Measurements from ENCODE around the gene TXNRD3. TPM values are rescaled to one million over a fixed set of nuclear protein-coding genes. Genes with fewer than 3 reads are reported as not detected.

The TXNRD3 gene
- total RNA-seq, 6 donors from 2014 or later, result 7.6 to 14.4 (median 12.4) TPM

DNA sequence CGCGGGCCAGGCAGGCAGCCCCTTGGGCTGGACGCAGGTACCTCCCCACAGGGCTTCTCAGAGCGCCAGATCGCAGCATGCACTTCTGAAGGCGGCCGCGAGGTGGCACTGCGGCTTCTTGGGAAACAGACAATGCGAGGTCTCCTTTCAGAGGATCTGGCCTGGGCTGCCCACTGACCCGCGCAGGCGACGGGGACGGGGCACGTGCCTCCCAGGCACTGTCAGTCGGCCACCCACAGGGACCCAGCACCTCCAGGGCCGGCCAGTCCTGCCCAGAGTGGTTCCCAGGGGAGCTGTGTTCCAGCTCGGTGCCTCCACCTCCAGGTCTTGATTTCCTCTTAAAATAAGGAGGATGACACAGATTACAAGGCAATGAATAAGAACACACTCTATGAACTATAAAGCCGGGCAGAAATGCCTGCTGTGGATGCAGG is 24.4 kb upstream of the TXNRD3 start:
- WGBS, 2 donors, result 5 to 7% methylated on average over 12 to 17 of the region's 20 CpGs
- no peak for TF ChIP-seq EP300 (IDR thresholded peaks at IDR 0.05)
- TF ChIP-seq, protein P1, sequence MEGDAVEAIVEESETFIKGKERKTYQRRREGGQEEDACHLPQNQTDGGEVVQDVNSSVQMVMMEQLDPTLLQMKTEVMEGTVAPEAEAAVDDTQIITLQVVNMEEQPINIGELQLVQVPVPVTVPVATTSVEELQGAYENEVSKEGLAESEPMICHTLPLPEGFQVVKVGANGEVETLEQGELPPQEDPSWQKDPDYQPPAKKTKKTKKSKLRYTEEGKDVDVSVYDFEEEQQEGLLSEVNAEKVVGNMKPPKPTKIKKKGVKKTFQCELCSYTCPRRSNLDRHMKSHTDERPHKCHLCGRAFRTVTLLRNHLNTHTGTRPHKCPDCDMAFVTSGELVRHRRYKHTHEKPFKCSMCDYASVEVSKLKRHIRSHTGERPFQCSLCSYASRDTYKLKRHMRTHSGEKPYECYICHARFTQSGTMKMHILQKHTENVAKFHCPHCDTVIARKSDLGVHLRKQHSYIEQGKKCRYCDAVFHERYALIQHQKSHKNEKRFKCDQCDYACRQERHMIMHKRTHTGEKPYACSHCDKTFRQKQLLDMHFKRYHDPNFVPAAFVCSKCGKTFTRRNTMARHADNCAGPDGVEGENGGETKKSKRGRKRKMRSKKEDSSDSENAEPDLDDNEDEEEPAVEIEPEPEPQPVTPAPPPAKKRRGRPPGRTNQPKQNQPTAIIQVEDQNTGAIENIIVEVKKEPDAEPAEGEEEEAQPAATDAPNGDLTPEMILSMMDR (IDR thresholded peaks at IDR 0.05), result peak; percentile 95 to 98 (median 97)
- TF ChIP-seq POLR2A (IDR thresholded peaks at IDR 0.05), result no peak

DNA sequence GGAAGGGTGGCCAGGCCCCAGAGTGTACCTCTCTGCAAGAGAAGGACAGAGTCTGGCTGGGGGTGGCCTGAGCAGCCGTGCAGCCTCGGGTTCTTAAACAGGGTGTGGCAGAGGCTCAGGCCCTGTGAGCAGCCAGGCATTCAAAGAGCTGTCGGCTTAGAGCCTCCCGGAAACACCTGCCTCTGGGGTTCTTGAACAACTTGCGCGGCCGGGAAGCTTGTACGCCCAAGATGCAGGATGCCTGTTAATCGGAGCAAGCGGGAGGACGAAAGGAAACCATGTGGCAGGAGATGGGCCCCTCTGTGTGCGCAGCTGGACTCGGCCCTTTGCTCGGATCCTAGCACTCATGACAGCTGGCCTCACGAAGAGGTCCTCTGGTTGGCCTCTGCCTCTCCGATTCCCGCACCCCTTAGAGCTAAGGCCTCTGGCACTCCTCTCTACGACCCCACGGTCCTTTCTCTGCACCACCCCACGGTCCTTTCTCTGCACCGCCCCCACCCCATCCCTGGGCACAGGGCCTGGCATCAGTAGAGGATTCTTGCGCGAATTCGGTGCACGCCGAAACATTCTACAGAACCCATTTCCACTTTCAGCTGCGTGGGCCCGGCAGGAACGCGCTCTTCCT is 23.9 kb upstream of the TXNRD3 start:
- Histone ChIP-seq H3K27ac (peak overlapping the region in 2 of 4 donors; percentile 18 to 44), H3K4me1 (peaks cover 7 to 10% (median 8%) of the 10 kb centered on the region in 4 donors), H3K27me3 (no peaks in the 10 kb centered on the region), H3K4me3 (peak overlapping the region in 1 of 4 donors; percentile 11), H3K9me3 (no peaks in the 10 kb centered on the region), H3K36me3 (no peaks in the 10 kb centered on the region)
- WGBS, 2 donors, result 21 to 25% methylated on average over 22 to 23 of the region's 30 CpGs
- TF ChIP-seq EP300 (IDR thresholded peaks at IDR 0.05) (no peak), POLR2AphosphoS5 (IDR thresholded peaks at IDR 0.05) (no peak)
- ATAC-seq (ENCODE audit: low FRiP score in 2 of 2) (peak; percentile 44 to 66), DNase-seq (peak in 1 of 2 donors; percentile 69)

More for the DNA sequence above, 24.4 kb upstream of the TXNRD3 start:
- Histone ChIP-seq H3K4me3 (peak overlapping the region in 1 of 4 donors; percentile 11), H3K4me1 (peaks cover 7 to 10% (median 8%) of the 10 kb centered on the region in 4 donors), H3K36me3 (no peaks in the 10 kb centered on the region), H3K27me3 (no peaks in the 10 kb centered on the region), H3K9me3 (no peaks in the 10 kb centered on the region), H3K27ac (peak overlapping the region in 2 of 4 donors; percentile 18 to 44)
- ATAC-seq (ENCODE audit: low FRiP score in 2 of 2) (peak; percentile 91 to 92), DNase-seq (peak; percentile 83 to 98)

DNA sequence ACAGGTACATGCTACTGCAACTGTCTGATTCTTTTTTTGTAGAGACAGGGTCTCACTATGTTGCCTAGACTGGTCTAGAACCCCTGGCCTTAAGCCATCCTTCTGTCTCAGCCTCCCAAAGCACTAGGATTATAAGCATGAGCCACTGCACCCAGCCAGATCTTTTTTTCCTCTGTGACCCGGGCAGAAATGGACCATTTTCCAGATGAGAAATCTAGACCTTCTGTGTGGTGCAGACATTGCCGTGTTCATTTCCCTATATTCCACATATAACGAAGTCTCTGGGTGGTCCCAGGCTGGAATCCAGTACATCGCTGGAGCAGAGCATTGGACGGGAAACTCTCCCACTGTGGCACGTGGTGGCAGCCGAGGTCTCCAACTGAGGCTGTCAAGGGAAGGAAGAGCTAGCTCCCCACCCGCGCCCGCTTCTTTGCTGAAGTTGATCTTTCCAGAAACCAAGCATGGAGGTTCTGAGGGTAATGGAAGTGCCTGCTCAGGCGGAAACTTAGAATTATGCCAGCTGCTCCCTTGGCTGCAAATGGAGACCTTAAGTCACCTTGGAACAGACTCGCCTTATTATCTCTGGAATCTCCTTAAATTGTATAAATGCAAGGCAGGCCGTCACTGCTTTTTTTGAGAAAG is 23.1 kb upstream of the TXNRD3 start:
- Histone ChIP-seq H3K27ac (no peak overlapping the region), H3K27me3 (no peaks in the 10 kb centered on the region), H3K4me3 (no peak overlapping the region), H3K4me1 (peaks cover 7 to 10% (median 8%) of the 10 kb centered on the region in 4 donors), H3K36me3 (no peaks in the 10 kb centered on the region), H3K9me3 (no peaks in the 10 kb centered on the region)
- TF ChIP-seq POLR2AphosphoS5 (IDR thresholded peaks at IDR 0.05), result no peak
- TF ChIP-seq EP300 (IDR thresholded peaks at IDR 0.05), result no peak
- no peak for TF ChIP-seq POLR2A (IDR thresholded peaks at IDR 0.05)
- 80 to 83% methylated on average over 13 of the region's 13 CpGs for WGBS, 2 donors
- DNase-seq (no peak), ATAC-seq (ENCODE audit: low FRiP score in 2 of 2) (no peak)

DNA sequence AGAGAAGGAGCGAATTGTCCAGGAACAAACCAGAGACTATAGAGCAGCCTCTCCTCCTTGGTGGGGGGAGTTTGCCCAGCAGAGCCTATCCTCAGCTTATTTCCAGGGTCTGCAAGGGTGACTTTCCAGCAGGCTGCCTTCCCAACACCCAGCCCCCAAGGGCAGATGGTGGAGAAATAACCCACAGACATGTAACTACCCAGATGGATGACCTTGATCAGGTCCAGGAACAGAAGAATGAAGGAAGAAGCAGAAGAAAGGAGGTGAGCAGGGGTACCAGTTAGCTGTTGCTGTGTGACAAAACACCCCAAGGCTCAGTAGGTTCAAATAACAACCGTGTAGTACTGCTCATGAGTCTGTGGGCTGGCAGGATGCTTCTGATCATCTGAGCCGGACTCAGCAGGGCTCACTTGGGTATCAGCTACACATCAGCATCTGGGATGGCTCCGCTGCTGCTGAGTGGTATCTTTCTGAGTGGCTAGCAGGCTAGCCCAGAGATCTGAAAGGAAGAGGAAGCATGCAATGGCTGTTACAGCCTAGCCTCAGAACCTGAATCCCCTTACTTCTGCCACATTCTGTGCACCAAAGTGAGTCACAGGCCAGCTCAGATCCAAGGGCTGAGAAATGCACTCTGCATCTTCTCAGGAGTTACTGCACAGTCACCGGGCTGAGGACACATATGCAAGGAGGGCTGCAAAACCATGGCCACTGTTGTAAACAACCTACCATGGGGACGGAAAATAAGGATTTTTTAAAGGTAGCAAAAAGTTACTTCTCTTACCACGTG is 22.2 kb upstream of the TXNRD3 start:
- Histone ChIP-seq H3K9me3 (no peaks in the 10 kb centered on the region), H3K4me1 (peaks cover 7 to 10% (median 8%) of the 10 kb centered on the region in 4 donors), H3K4me3 (no peak overlapping the region), H3K27ac (no peak overlapping the region), H3K27me3 (no peaks in the 10 kb centered on the region), H3K36me3 (no peaks in the 10 kb centered on the region)
- DNase-seq, result no peak
- 76 to 86% methylated on average over 6 to 7 of the region's 7 CpGs for WGBS, 2 donors
- TF ChIP-seq POLR2AphosphoS5 (IDR thresholded peaks at IDR 0.05), result no peak
- TF ChIP-seq, protein P1 (IDR thresholded peaks at IDR 0.05), result no peak
- TF ChIP-seq EP300 (IDR thresholded peaks at IDR 0.05), result no peak
- no peak for TF ChIP-seq POLR2A (IDR thresholded peaks at IDR 0.05)
- no peak for ATAC-seq (ENCODE audit: low FRiP score in 2 of 2)

DNA sequence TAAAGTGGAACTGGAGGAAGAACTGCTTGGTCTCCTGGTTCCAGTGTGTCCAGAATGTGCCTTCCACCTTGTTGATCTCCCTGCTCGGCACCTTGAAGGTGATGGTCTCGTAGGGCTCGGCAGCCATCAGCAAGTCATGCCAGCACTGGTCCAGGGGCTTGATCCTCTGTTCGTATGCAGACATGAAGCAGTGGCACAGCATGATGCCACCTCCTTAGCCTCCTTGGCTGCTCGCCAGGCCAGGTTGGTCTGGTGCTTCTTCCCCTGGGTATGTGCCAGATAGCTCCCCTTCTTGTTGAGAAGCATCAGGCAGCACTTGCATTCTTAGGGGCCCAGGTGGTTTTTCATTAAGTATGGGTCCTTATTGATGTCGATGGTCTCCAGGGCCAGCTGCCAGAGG is 17.8 kb upstream of the TXNRD3 start:
- no peaks in the 10 kb centered on the region for H3K27me3 ChIP-seq
- no peak for ATAC-seq (ENCODE audit: low FRiP score in 2 of 2)
- no peak overlapping the region for H3K4me3 ChIP-seq
- WGBS, 2 donors, result 79 to 92% methylated on average over 2 to 6 of the region's 6 CpGs
- H3K9me3 ChIP-seq, result no peaks in the 10 kb centered on the region
- H3K27ac ChIP-seq, result no peak overlapping the region
- TF ChIP-seq EP300 (IDR thresholded peaks at IDR 0.05) (no peak), POLR2AphosphoS5 (IDR thresholded peaks at IDR 0.05) (no peak), POLR2A (IDR thresholded peaks at IDR 0.05) (no peak)
- TF ChIP-seq, protein P1 (IDR thresholded peaks at IDR 0.05), result no peak
- H3K36me3 ChIP-seq, result no peaks in the 10 kb centered on the region
- no peaks in the 10 kb centered on the region for H3K4me1 ChIP-seq
- DNase-seq, result no peak

All from upper lobe of left lung (tissue), 6 donors.